ENCODE results near the gene KLK11.

- TF ChIP-seq CTCF (IDR thresholded peaks at IDR 0.05; ENCODE audit: insufficient read depth, low read depth, low read length): no peak
- TF ChIP-seq EZH2 (IDR thresholded peaks at IDR 0.05; ENCODE audit: insufficient read depth, low read length): no peak
These were observed 47.5 kb downstream of the KLK11 start for GRCh38 chr19:50978772-50979390.
